MV-4-11 (cell line): ENCODE results near the gene SAMD14.
"Not testable (repeated sequence)": the region's sequence is repeated elsewhere in the genome, so short reads cannot be mapped to it uniquely, and the experiment has no call there.

Experiments used
- DNase-seq: peaks from one replicate; lab custom pipeline; 2025; lab: John Stamatoyannopoulos, UW

Gene SAMD14

DNA sequence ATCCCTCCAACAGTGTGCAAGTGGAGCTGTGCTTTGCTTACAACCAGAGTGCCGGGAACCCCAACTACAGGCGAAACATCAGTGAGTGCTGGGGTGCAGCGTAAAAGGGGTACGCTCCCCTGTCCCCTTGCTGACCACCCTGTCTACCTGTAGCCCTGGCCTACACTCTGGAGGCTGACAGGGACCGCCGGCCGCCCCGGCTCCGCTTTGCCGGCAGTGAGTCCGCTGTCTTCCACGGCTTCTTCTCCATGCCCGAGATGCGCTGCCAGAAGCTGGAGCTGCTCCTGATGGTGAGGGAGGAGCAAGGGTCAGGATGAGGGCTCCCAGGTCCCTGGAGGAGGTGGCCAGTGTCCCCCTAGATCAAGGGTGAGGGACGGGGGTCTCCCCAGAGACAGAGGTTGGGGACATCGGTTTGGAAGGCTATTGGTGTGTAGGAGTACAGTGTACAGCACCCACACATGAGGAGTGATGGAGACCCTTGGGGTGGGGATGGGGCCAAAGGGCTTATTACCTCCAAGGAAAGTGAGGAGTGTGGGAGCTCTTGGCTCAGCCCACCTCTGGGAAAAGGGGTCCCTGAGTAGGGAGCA, 54.4 kb downstream of the SAMD14 start:
- DNase-seq = no peak

- no peak for DNase-seq
These were observed 55.7 kb downstream of the SAMD14 start for GRCh38 chr17:50074227-50074626.

DNA sequence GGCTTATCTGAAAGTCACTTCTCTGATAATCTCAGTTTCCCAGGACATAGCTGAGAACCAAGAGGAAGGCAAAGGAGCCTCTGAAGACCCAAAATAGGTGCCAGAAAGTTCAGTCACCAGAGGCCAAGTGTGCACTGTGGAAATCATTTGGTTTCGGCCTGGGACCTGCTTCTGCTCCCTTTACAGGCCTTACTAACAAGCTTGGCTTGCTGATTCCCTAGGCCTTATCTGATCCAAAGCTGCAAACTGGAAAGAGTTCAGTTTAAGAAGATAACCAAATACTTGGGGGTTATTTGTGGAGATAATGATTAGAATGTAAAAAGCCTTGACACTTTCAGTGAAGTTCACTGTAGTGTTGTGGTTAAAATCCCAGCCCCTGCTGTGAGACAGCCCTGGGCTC, 57.0 kb downstream of the SAMD14 start:
- DNase-seq = no peak

DNA sequence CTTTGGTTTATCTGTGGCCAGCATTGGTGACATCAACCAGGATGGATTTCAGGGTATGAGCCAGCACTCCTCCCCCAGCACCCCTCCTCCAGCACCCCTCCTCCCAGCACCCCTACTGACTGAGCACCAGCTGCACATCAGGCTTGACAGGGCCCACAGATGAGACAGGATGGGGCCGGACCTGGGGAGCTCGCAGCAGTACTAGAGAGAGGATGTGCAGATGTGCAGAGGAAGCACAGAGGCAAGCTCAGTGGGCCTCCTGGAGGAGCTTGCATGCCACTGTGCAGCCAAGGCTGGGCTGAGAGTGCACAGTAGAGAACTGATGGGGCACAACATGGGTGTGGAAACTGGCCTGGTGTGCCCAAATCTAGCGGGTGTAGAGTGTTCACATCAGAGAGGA, 57.8 kb downstream of the SAMD14 start:
- no peak for DNase-seq

DNA sequence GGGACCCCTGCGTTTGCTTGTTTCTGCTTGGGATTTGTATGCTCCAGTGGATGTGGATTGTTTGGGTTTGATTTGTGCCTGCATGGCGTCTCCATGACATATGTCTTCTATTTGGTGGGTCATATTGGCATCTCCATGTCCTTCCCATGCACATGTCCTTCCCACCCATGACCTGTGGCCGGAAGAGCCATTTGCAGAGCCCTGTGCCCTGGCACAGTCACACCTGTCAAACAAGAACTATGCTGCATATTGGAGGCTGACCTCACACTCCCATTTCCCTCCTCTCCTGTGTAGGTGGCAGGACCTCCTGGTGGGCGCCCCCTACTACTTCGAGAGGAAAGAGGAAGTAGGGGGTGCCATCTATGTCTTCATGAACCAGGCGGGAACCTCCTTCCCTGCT, 58.3 kb downstream of the SAMD14 start:
- DNase-seq = no peak

- DNase-seq = no peak
These were observed 58.9 kb downstream of the SAMD14 start for GRCh38 chr17:50070908-50071680.

DNA sequence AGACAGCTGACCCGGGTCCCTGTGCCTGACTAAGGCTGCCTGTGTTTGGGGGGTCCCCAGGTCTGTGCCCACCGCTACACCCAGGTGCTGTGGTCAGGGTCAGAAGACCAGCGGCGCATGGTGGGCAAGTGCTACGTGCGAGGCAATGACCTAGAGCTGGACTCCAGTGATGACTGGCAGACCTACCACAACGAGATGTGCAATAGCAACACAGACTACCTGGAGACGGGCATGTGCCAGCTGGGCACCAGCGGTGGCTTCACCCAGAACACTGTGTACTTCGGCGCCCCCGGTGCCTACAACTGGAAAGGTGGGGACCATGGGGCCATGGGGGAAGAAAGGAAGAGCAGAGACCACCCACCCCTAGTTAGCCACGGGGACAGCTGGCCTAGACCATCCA, 62.0 kb downstream of the SAMD14 start:
- DNase-seq = no peak

DNA sequence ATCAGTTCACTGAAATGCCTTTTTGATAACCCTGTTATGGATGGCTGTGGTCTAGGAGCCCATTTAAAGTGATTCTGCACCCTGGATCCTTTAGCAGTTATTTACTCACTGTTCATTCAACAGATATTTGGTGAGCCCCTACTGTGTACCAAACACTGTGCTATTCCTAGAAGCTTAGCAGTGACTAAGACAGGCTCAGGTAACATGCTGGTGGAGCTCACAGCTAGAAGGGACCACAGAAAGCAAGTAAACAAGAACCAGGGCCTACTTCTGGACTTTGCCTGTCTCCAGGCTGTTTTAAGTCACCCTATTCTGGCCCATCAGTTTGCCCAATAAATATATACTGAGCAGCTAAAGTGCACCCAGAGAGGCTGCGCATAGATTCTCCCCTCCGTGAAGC, 63.0 kb downstream of the SAMD14 start:
- DNase-seq = no peak

- no peak for DNase-seq
These were observed 64.9 kb downstream of the SAMD14 start for GRCh38 chr17:50065056-50065455.

DNA sequence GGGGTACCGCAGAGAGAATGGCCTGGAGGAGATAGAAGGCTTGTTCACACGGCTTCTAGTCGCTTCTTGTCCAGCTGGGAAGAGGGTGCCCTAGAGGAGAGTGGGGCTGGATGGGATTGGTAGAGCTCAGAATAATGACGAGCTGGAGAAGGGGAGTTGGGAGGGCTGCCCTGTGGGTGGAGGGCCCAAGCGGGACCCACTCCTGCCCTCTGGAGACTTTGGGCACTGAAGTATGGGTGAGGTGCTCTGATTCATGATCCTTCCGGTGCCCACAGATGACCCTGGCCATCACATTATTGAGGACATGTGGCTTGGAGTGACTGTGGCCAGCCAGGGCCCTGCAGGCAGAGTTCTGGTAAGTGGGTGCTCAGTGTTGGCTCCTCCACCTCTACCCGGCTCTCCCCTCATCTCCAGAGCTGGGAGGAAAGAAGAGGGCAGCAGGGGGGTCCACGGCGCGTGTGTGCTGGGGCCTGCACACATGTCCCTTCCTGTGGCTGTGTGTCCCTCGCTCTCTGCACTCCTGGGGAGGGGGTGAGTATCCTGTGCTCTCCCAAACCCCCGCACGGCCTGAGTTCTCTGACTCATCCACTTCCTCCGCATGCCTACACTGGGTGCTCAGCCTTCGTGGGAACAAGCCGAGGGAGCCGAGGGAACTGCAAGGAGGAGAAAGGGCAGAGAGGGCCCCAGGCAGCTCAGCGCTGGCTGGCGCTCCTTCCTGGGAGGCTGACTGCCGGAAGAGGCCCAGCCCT, 65.5 kb downstream of the SAMD14 start:
- peak; percentile 34 for DNase-seq

DNA sequence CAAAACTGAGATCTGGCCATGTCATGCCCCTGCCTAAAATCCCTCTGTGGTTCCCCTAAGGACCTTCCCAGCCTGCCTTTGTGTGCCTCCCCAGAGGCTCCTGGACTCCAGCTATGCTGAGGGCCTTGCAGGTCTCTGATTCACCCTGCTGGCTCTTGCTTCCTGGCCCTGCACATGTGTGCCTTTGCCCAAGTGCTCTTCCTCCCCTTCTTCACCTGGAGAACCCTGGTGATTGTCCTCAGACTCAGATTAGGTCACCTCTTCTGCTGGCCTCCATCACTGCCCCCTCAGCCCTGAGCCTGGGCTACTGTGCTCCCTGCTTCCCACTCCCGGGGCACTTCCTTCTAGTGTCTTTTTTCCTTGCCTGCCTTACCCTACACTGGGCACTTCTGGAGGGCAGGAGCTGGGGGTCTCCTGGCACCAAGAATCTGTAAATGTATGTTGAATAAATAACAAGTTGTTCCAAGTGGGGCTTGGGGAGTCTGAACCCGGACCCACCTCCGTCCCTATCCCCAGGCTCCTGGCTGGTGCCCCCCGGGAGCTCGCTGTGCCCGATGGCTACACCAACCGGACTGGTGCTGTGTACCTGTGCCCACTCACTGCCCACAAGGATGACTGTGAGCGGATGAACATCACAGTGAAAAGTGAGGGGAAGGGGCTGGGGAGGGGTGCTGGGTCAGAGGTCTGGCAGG, 66.3 kb downstream of the SAMD14 start:
- DNase-seq = no peak

GRCh38 chr17:50062293-50063243, 67.4 kb downstream of the SAMD14 start:
- DNase-seq = no peak

- not testable (repeated sequence) for DNase-seq
These were observed 68.3 kb downstream of the SAMD14 start for GRCh38 chr17:50061713-50062045.

- DNase-seq = no peak
These were observed 68.8 kb downstream of the SAMD14 start for GRCh38 chr17:50060951-50061712.
